Naive B cell (primary cell): ENCODE measurements around the gene GALNT10. TPM values are rescaled to one million over a fixed set of nuclear protein-coding genes. Genes with fewer than 3 reads are reported as not detected.

ENCODE experiments used
- polyA plus RNA-seq, 6 donors: library from polyadenylated mRNA; unstranded; fragments of 300-500 nt; fragmentation: Illumina TruSeq; gene quantifications; one replicate each; pipeline ENCODE4 v1.2.3, GENCODE V29; 2021; ENCODE audit warnings: low read depth in 6 of 6

The GALNT10 gene
- polyA plus RNA-seq, 6 donors from 2014 or later = 13.6 to 29.3 (median 19.7) TPM

Other genes starting within 250 kb of the GALNT10 start
- gene FAM114A2, start 151.8 kb upstream of the GALNT10 start, polyA plus RNA-seq = 10 to 100 TPM; 16.3 to 29.4 (median 20.0) TPM
- gene MFAP3, start 151.8 kb upstream of the GALNT10 start, polyA plus RNA-seq = 10 to 100 TPM in 1 of 6 donors, 1 to 10 TPM in 5; 5.3 to 16.7 (median 6.5) TPM